Stimulated activated CD4-positive, alpha-beta T cell treated with anti-CD3 and anti-CD28 coated beads, Interleukin-2, amount 100 ng/mL, for 4 hours (primary cell): ENCODE measurements around the gene LRWD1.
"Not testable (repeated sequence)": the region's sequence is repeated elsewhere in the genome, so short reads cannot be mapped to it uniquely, and the experiment has no call there.

Experiments used
- DNase-seq: peaks from one replicate; pipeline ENCODE4 v3.0.0-alpha.2; 2020; ENCODE audit warnings: low read depth

Gene LRWD1

GRCh38 chr7:102444961-102445673 lies 19.7 kb upstream of the LRWD1 start:
- no peak for DNase-seq

- DNase-seq, result no peak
Measured at GRCh38 chr7:102445674-102446071, 19.1 kb upstream of the LRWD1 start.

GRCh38 chr7:102446387-102447156 lies 18.2 kb upstream of the LRWD1 start:
- DNase-seq, result no peak

GRCh38 chr7:102447311-102447710 lies 17.5 kb upstream of the LRWD1 start:
- no peak for DNase-seq

- no peak for DNase-seq
Measured at GRCh38 chr7:102449136-102449535, 15.6 kb upstream of the LRWD1 start.

GRCh38 chr7:102450242-102450641 lies 14.5 kb upstream of the LRWD1 start:
- peak; percentile 44 for DNase-seq

GRCh38 chr7:102451371-102452054 lies 13.3 kb upstream of the LRWD1 start:
- DNase-seq, result no peak

GRCh38 chr7:102452451-102452850 lies 12.3 kb upstream of the LRWD1 start:
- no peak for DNase-seq

- no peak for DNase-seq
Measured at GRCh38 chr7:102453319-102453718, 11.5 kb upstream of the LRWD1 start.

GRCh38 chr7:102454468-102454867 lies 10.3 kb upstream of the LRWD1 start:
- no peak for DNase-seq

GRCh38 chr7:102454932-102455331 lies 9.9 kb upstream of the LRWD1 start:
- not testable (repeated sequence) for DNase-seq

- DNase-seq, result no peak
Measured at GRCh38 chr7:102455596-102455995, 9.2 kb upstream of the LRWD1 start.

GRCh38 chr7:102456327-102456726 lies 8.5 kb upstream of the LRWD1 start:
- no peak for DNase-seq

GRCh38 chr7:102457352-102457924 lies 7.3 kb upstream of the LRWD1 start:
- DNase-seq, result no peak

- no peak for DNase-seq
Measured at GRCh38 chr7:102459221-102459844, 5.5 kb upstream of the LRWD1 start.

GRCh38 chr7:102460467-102460866 lies 4.3 kb upstream of the LRWD1 start:
- no peak for DNase-seq

GRCh38 chr7:102463841-102464576 lies 775 bp upstream of the LRWD1 start:
- no peak for DNase-seq

- DNase-seq, result no peak
Measured at GRCh38 chr7:102466097-102466496, 1.3 kb downstream of the LRWD1 start.

- DNase-seq, result no peak
Measured at GRCh38 chr7:102467581-102468477, 3.0 kb downstream of the LRWD1 start.
